Neural crest cell (in vitro differentiated cells): Measurements from ENCODE around the gene GRK4. TPM values are rescaled to one million over a fixed set of nuclear protein-coding genes. Genes with fewer than 3 reads are reported as not detected.

ENCODE experiments used
- DNase-seq: peaks from one replicate; pipeline ENCODE4 v3.0.0; 2021; ENCODE audit warnings: low read depth, mixed read lengths, low spot score
- H3K27ac Mint-ChIP-seq: one replicate; pipeline ENCODE4 v1.8.0; 2021; ENCODE audit warnings: mild to moderate bottlenecking, mixed read lengths; ENCODE audit not compliant: unreplicated experiment
- H3K27me3 Mint-ChIP-seq: 2 replicates; pipeline ENCODE4 v1.8.0; 2021; ENCODE audit warnings: low read depth, mild to moderate bottlenecking, mixed read lengths
- H3K36me3 Mint-ChIP-seq: 2 replicates; pipeline ENCODE4 v1.8.0; 2021; ENCODE audit warnings: low read depth, mild to moderate bottlenecking, mixed read lengths
- H3K4me1 Mint-ChIP-seq: 2 replicates; pipeline ENCODE4 v1.8.0; 2021; ENCODE audit warnings: mixed read lengths
- H3K4me3 Mint-ChIP-seq: one replicate; pipeline ENCODE4 v1.8.0; 2021; ENCODE audit warnings: mild to moderate bottlenecking, mixed read lengths
- H3K9me3 Mint-ChIP-seq: 2 replicates; pipeline ENCODE4 v1.8.0; 2021; ENCODE audit warnings: mixed read lengths
- CTCF ChIP-seq: fragments of 200-600 bp; sonication (generic); conservative IDR thresholded peaks from 2 replicates; pipeline ENCODE4 v1.5.0; 2021; ENCODE audit warnings: antibody characterized with exemption, mild to moderate bottlenecking
- total RNA-seq: library from RNA; stranded (reverse); gene quantifications from 2 replicates; pipeline ENCODE4 v1.2.1, GENCODE V29; 2021

GRK4 gene
- total RNA-seq, 1 donor from 2014 or later: 8.9 TPM

- TF ChIP-seq CTCF: no peak
- Mint-ChIP-seq H3K27me3 (no peaks in the 10 kb centered on the region), H3K4me1 (no peaks in the 10 kb centered on the region), H3K36me3 (peaks cover 3% of the 10 kb centered on the region), H3K9me3 (peaks cover 4% of the 10 kb centered on the region), H3K4me3 (no peak overlapping the region), H3K27ac (no peak overlapping the region)
- DNase-seq: no peak
Measured at GRCh38 chr4:3022112-3022511, 58.7 kb downstream of the GRK4 start.

- Mint-ChIP-seq H3K27ac (no peak overlapping the region), H3K27me3 (no peaks in the 10 kb centered on the region), H3K4me3 (no peak overlapping the region), H3K9me3 (peaks cover 4% of the 10 kb centered on the region), H3K36me3 (peaks cover 3% of the 10 kb centered on the region), H3K4me1 (no peaks in the 10 kb centered on the region)
- TF ChIP-seq CTCF: no peak
- no peak for DNase-seq
Measured at GRCh38 chr4:3022651-3023050, 59.3 kb downstream of the GRK4 start.

GRCh38 chr4:3025881-3026280 is 62.5 kb downstream of the GRK4 start:
- Mint-ChIP-seq H3K4me3 (no peak overlapping the region), H3K27ac (no peak overlapping the region), H3K4me1 (no peaks in the 10 kb centered on the region), H3K9me3 (peaks cover 4% of the 10 kb centered on the region), H3K27me3 (no peaks in the 10 kb centered on the region), H3K36me3 (peaks cover 3% of the 10 kb centered on the region)
- no peak for TF ChIP-seq CTCF
- no peak for DNase-seq

- H3K36me3 Mint-ChIP-seq: peaks cover 3% of the 10 kb centered on the region
- H3K27ac Mint-ChIP-seq: no peak overlapping the region
- H3K4me1 Mint-ChIP-seq: no peaks in the 10 kb centered on the region
- no peak for DNase-seq
- no peak overlapping the region for H3K4me3 Mint-ChIP-seq
- no peaks in the 10 kb centered on the region for H3K27me3 Mint-ChIP-seq
- no peak for TF ChIP-seq CTCF
- H3K9me3 Mint-ChIP-seq: peaks cover 4% of the 10 kb centered on the region
Measured at GRCh38 chr4:3026540-3026939, 63.2 kb downstream of the GRK4 start.

- no peaks in the 10 kb centered on the region for H3K9me3 Mint-ChIP-seq
- no peaks in the 10 kb centered on the region for H3K36me3 Mint-ChIP-seq
- H3K4me1 Mint-ChIP-seq: no peaks in the 10 kb centered on the region
- no peak overlapping the region for H3K4me3 Mint-ChIP-seq
- no peak overlapping the region for H3K27ac Mint-ChIP-seq
- DNase-seq: no peak
- no peak for TF ChIP-seq CTCF
- no peaks in the 10 kb centered on the region for H3K27me3 Mint-ChIP-seq
Measured at GRCh38 chr4:3029464-3029863, 66.1 kb downstream of the GRK4 start.
